Gastroesophageal sphincter (tissue), 4 donors: ENCODE data around the gene PI16. TPM values are rescaled to one million over a fixed set of nuclear protein-coding genes. Genes with fewer than 3 reads are reported as not detected.

ENCODE experiments used
- ATAC-seq: fragments of 150-250 bp; one replicate; pipeline ENCODE4 v1.9.1; 2016; ENCODE audit warnings: mild to moderate bottlenecking, moderate library complexity
- H3K27ac ChIP-seq, 4 donors: fragments of 200-600 bp; sonication (generic) in 3 of 4; 1 replicate in 3 of 4; 2 replicates in 1 of 4; pipeline ENCODE4 v1.5.1; 2016 to 2019
- H3K27me3 ChIP-seq: fragments of 200-600 bp; sonication (generic); one replicate; pipeline ENCODE4 v1.5.1; 2019
- H3K36me3 ChIP-seq, 2 donors: fragments of 200-600 bp; sonication (generic); one replicate each; pipeline ENCODE4 v1.5.1; 2019; ENCODE audit warnings: control low read depth in 1 of 2
- H3K4me1 ChIP-seq, 3 donors: fragments of 200-600 bp; sonication (generic); 1 replicate in 2 of 3; 2 replicates in 1 of 3; pipeline ENCODE4 v1.5.1; 2016 to 2019; ENCODE audit warnings: control low read depth in 2 of 3
- H3K4me3 ChIP-seq, 2 donors: fragments of 200-600 bp; sonication (generic); one replicate each; pipeline ENCODE4 v1.5.1; 2019; ENCODE audit warnings: mild to moderate bottlenecking in 1 of 2, moderate library complexity in 1 of 2
- H3K9me3 ChIP-seq, 3 donors: fragments of 200-600 bp; sonication (generic); one replicate each; pipeline ENCODE4 v1.5.1; 2017 to 2019; ENCODE audit warnings: control low read depth in 2 of 3
- CTCF ChIP-seq, 4 experiments: fragments of 200-600 bp in 2 of 4; fragments of 450-650 bp in 2 of 4; sonication (generic) in 1 of 4; IDR thresholded peaks; one replicate each; pipeline ENCODE4 v1.5.1; 2017 to 2019; ENCODE audit warnings: antibody characterized with exemption in 4 of 4, mild to moderate bottlenecking in 2 of 4, moderate library complexity in 2 of 4
- EP300 ChIP-seq: sonication (generic); formaldehyde crosslinking; IDR thresholded peaks from one replicate; pipeline ENCODE4 v1.6.1; 2017; ENCODE audit warnings: antibody characterized with exemption, mild to moderate bottlenecking
- POLR2A ChIP-seq, 2 donors: fragments of 450-650 bp; IDR thresholded peaks; one replicate each; pipeline ENCODE4 v1.6.1; 2017; ENCODE audit warnings: antibody characterized with exemption in 2 of 2, mild to moderate bottlenecking in 2 of 2, moderate library complexity in 1 of 2
- POLR2AphosphoS5 ChIP-seq: sonication (generic); formaldehyde crosslinking; IDR thresholded peaks from one replicate; pipeline ENCODE4 v1.6.1; 2017; ENCODE audit warnings: antibody characterized with exemption
- WGBS, 2 donors: methylation state at CpG; one replicate each; pipeline ENCODE4 v1.1.5; 2018; ENCODE audit warnings: low coverage in 1 of 2; 5-methylcytosine and 5-hydroxymethylcytosine counted together
- total RNA-seq, 4 donors: library from RNA; depleted of rRNA; stranded (reverse); fragments of >200 nt; gene quantifications; one replicate each; pipeline ENCODE4 v1.1.0, GENCODE V29; 2016

PI16 gene
- total RNA-seq, 4 donors from 2014 or later: 21.6 to 53.5 (median 44.9) TPM

DNA sequence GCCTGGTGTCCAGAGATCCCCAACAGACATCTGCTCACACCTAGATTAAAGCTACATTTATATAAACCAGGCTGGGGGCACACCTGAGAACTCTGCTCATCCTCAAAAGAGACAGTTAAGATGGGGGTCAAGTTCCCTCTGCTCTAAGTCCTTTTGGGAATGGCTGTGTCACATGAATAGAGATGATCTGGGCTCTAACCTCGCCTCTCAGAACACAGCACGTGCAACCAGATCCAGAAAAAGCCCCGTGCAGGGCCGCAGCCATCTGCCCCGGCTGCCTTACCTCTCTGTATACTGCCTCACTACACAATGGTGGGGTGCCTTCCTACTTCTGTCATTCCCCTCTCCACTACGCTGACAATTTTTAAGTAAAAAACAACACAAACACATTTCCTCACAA, 25.6 kb downstream of the PI16 start:
- no peak for ATAC-seq
- H3K27ac ChIP-seq: peak overlapping the region in 2 of 4 donors; percentile 24 to 61
- 25 to 26% methylated on average over 6 of the region's 6 CpGs for WGBS, 2 donors
- peaks cover 0 to 50% of the 10 kb centered on the region in 2 donors for H3K36me3 ChIP-seq
- H3K4me1 ChIP-seq: peaks cover 0 to 82% (median 25%) of the 10 kb centered on the region in 3 donors
- no peak overlapping the region for H3K4me3 ChIP-seq
- H3K9me3 ChIP-seq: no peaks in the 10 kb centered on the region
- H3K27me3 ChIP-seq: no peaks in the 10 kb centered on the region
- TF ChIP-seq POLR2A (IDR thresholded peaks at IDR 0.05) (no peak), POLR2AphosphoS5 (no peak)

DNA sequence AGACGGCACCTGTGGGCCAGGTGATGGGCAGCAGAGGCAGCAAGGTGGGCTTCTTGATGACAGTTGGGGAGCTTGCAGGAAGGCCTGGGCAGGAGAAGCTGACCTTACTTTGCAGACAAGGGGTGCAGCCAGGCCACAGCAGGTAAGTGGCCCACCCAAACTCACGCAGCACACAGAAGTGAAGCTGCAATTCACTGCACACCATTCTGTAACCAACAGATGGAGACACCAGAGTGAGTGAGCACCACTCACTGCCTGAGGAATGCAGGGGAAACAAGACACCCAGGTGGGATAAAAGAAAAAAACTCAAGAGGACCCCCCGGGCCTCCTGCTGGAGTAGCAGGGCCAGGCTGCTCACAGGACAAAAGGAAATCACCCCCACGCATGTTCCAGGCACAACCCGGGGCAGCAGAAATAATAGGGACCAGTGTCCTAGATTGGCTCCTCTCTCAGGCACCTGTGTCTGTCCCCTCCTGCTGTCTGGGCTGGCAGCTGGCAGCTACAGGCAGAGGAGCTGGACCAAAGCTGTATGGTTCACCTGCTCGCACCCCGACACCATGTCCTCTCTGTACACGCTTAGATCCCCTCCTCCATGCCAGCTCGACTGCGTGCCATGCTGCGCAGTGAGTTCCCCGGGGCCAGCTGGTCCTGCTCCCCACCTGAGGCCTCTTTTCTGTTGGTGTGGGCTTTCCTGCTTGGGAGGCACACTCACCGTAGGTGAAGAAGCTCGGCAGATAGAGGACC, 26.5 kb downstream of the PI16 start:
- peak overlapping the region in 1 of 4 donors; percentile 61 for H3K27ac ChIP-seq

GRCh38 chr6:36983538-36983937, 29.0 kb downstream of the PI16 start:
- Histone ChIP-seq H3K4me1 (peaks cover 0 to 79% (median 25%) of the 10 kb centered on the region in 3 donors), H3K27me3 (no peaks in the 10 kb centered on the region), H3K27ac (peak overlapping the region in 1 of 4 donors; percentile 99), H3K36me3 (peaks cover 0 to 16% of the 10 kb centered on the region in 2 donors), H3K4me3 (no peak overlapping the region), H3K9me3 (no peaks in the 10 kb centered on the region)
- TF ChIP-seq CTCF (IDR thresholded peaks at IDR 0.05) (no peak), EP300 (no peak), POLR2AphosphoS5 (no peak), POLR2A (IDR thresholded peaks at IDR 0.05) (no peak)
- ATAC-seq: no peak
- WGBS, 2 donors: 81 to 94% methylated on average over 2 to 3 of the region's 3 CpGs

More for the DNA sequence above, 26.5 kb downstream of the PI16 start:
- 80 to 89% methylated on average over 1 to 6 of the region's 14 CpGs for WGBS, 2 donors
- H3K9me3 ChIP-seq: no peaks in the 10 kb centered on the region
- peaks cover 0 to 41% of the 10 kb centered on the region in 2 donors for H3K36me3 ChIP-seq
- no peak for TF ChIP-seq CTCF (IDR thresholded peaks at IDR 0.05)
- no peak for TF ChIP-seq POLR2A (IDR thresholded peaks at IDR 0.05)
- no peak for TF ChIP-seq POLR2AphosphoS5
- TF ChIP-seq EP300: no peak
- H3K4me3 ChIP-seq: no peak overlapping the region
- H3K27me3 ChIP-seq: no peaks in the 10 kb centered on the region
- H3K4me1 ChIP-seq: peaks cover 0 to 74% (median 25%) of the 10 kb centered on the region in 3 donors
- no peak for ATAC-seq

- peak overlapping the region; percentile 68 to 99 (median 98) for H3K27ac ChIP-seq
- no peaks in the 10 kb centered on the region for H3K9me3 ChIP-seq
- H3K4me1 ChIP-seq: peaks cover 0 to 66% (median 21%) of the 10 kb centered on the region in 3 donors
- TF ChIP-seq CTCF (IDR thresholded peaks at IDR 0.05) (no peak), POLR2AphosphoS5 (no peak), POLR2A (IDR thresholded peaks at IDR 0.05) (no peak), EP300 (no peak)
- WGBS, 2 donors: 3% methylated on average over 18 to 19 of the region's 19 CpGs
- peaks cover 0 to 12% of the 10 kb centered on the region in 2 donors for H3K36me3 ChIP-seq
- ATAC-seq: no peak
- H3K27me3 ChIP-seq: no peaks in the 10 kb centered on the region
- peak overlapping the region; percentile 69 to 99 for H3K4me3 ChIP-seq
These were observed 30.3 kb downstream of the PI16 start for GRCh38 chr6:36984581-36985416.

DNA sequence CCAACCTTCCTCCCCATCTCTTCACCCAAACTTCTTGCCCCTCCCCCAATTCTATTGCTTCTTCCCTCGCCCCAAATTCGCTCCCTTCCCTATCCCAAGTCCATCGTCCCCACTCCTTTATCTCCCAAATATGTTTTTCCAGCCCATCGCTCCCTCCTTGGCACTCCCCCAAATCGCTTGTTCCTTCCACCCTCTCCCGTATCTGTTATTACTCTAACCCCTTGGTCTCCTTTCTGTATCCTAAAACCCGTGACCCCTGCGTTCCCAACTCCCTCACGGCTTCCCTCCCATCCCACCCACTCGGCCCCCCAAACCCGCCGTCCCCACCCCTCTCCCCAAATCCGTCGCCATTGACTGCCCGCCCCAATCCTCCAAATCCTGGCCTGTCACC, 30.9 kb downstream of the PI16 start:
- Histone ChIP-seq H3K27ac (peak overlapping the region; percentile 68 to 99 (median 98)), H3K4me1 (peaks cover 0 to 60% (median 21%) of the 10 kb centered on the region in 3 donors), H3K9me3 (no peaks in the 10 kb centered on the region), H3K4me3 (peak overlapping the region; percentile 69 to 99), H3K27me3 (no peaks in the 10 kb centered on the region), H3K36me3 (peaks cover 0 to 10% of the 10 kb centered on the region in 2 donors)
- WGBS, 2 donors: 0% methylated on average over 8 to 15 of the region's 15 CpGs
- TF ChIP-seq CTCF (IDR thresholded peaks at IDR 0.05) (no peak), EP300 (no peak), POLR2A (IDR thresholded peaks at IDR 0.05) (no peak), POLR2AphosphoS5 (no peak)
- no peak for ATAC-seq
